ENCODE results near the gene SIT1.

The SIT1 gene

GRCh38 chr9:35657546-35658136 is 6.9 kb upstream of the SIT1 start, which contains the start of gene RMRP (continued):
- TF ChIP-seq ZNF221 (tag by site-specific recombination; IDR thresholded peaks at IDR 0.05; ENCODE audit: borderline replicate concordance) (no peak), PATZ1 (tag by site-specific recombination; IDR thresholded peaks at IDR 0.05) (peak; percentile 98), ZNF2 (tag by site-specific recombination; IDR thresholded peaks at IDR 0.05) (peak; percentile 97), ZNF530 (tag by site-specific recombination; IDR thresholded peaks at IDR 0.05; ENCODE audit: low read depth) (no peak), ZNF658 (tag by site-specific recombination; IDR thresholded peaks at IDR 0.05) (no peak), ZNF37A (tag by site-specific recombination; IDR thresholded peaks at IDR 0.05) (peak; percentile 58; the same call in 1 of the 2 replicates), ZNF398 (tag by site-specific recombination; IDR thresholded peaks at IDR 0.05) (no peak), GLIS1 (tag by site-specific recombination; IDR thresholded peaks at IDR 0.05) (peak; percentile 86), ZBTB1 (tag by site-specific recombination; IDR thresholded peaks at IDR 0.05) (peak; percentile 91; the same call in 1 of the 2 replicates), MZF1 (tag by site-specific recombination; IDR thresholded peaks at IDR 0.05; ENCODE audit: borderline replicate concordance) (peak; percentile 82), KLF16 (tag by site-specific recombination; IDR thresholded peaks at IDR 0.05) (peak; percentile 97), ZNF76 (tag by site-specific recombination; IDR thresholded peaks at IDR 0.05; ENCODE audit: borderline replicate concordance, low read depth) (peak; percentile 65; the same call in 1 of the 2 replicates), HOXD13 (CRISPR knock-in tag; IDR thresholded peaks at IDR 0.05; ENCODE audit: borderline replicate concordance) (no peak), ZNF707 (tag by site-specific recombination; IDR thresholded peaks at IDR 0.05) (no peak), ZNF785 (tag by site-specific recombination; IDR thresholded peaks at IDR 0.05) (peak; percentile 73; the same call in 1 of the 2 replicates), ZFHX2 (tag by site-specific recombination; conservative IDR thresholded peaks at IDR 0.05) (peak; percentile 88), MYNN (tag by site-specific recombination; IDR thresholded peaks at IDR 0.05; ENCODE audit: borderline replicate concordance) (no peak; the same call in 1 of the 2 replicates), ZNF791 (tag by site-specific recombination; IDR thresholded peaks at IDR 0.05) (no peak), ZNF548 (tag by site-specific recombination; IDR thresholded peaks at IDR 0.05) (no peak), ZNF621 (tag by site-specific recombination; IDR thresholded peaks at IDR 0.05) (no peak), ZNF600 (tag by site-specific recombination; IDR thresholded peaks at IDR 0.05) (peak; percentile 94), ZXDB (tag by site-specific recombination; IDR thresholded peaks at IDR 0.05) (peak; percentile 95), KLF9 (tag by site-specific recombination; IDR thresholded peaks at IDR 0.05; ENCODE audit: low read depth) (peak; percentile 78), SCRT1 (tag by site-specific recombination; IDR thresholded peaks at IDR 0.05; ENCODE audit: borderline replicate concordance) (peak; percentile 98), ZNF580 (tag by site-specific recombination; IDR thresholded peaks at IDR 0.05) (no peak; the same call in 1 of the 2 replicates), ZNF121 (tag by site-specific recombination; IDR thresholded peaks at IDR 0.05) (no peak), ZNF549 (tag by site-specific recombination; IDR thresholded peaks at IDR 0.05) (no peak), ZFP3 (tag by site-specific recombination; IDR thresholded peaks at IDR 0.05; ENCODE audit: low read depth) (no peak), ZNF354C (tag by site-specific recombination; IDR thresholded peaks at IDR 0.05; ENCODE audit: borderline replicate concordance, low read depth) (no peak), ZNF837 (tag by site-specific recombination; IDR thresholded peaks at IDR 0.05) (no peak), ZNF555 (tag by site-specific recombination; conservative IDR thresholded peaks at IDR 0.05) (no peak), ZFP37 (tag by site-specific recombination; IDR thresholded peaks at IDR 0.05) (peak; percentile 91), ZNF23 (tag by site-specific recombination; IDR thresholded peaks at IDR 0.05; ENCODE audit: borderline replicate concordance) (no peak), ZNF529 (tag by site-specific recombination; IDR thresholded peaks at IDR 0.05; ENCODE audit: insufficient replicate concordance) (no peak), ZBTB17 (tag by site-specific recombination; IDR thresholded peaks at IDR 0.05) (peak; percentile 79)
- TF ChIP-seq, protein P1, sequence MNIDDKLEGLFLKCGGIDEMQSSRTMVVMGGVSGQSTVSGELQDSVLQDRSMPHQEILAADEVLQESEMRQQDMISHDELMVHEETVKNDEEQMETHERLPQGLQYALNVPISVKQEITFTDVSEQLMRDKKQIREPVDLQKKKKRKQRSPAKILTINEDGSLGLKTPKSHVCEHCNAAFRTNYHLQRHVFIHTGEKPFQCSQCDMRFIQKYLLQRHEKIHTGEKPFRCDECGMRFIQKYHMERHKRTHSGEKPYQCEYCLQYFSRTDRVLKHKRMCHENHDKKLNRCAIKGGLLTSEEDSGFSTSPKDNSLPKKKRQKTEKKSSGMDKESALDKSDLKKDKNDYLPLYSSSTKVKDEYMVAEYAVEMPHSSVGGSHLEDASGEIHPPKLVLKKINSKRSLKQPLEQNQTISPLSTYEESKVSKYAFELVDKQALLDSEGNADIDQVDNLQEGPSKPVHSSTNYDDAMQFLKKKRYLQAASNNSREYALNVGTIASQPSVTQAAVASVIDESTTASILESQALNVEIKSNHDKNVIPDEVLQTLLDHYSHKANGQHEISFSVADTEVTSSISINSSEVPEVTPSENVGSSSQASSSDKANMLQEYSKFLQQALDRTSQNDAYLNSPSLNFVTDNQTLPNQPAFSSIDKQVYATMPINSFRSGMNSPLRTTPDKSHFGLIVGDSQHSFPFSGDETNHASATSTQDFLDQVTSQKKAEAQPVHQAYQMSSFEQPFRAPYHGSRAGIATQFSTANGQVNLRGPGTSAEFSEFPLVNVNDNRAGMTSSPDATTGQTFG (tag by site-specific recombination; IDR thresholded peaks at IDR 0.05; ENCODE audit: borderline replicate concordance) = no peak
